Endothelial cell (in vitro differentiated cells): ENCODE results near the gene ZNF441. TPM values are rescaled to one million over a fixed set of nuclear protein-coding genes. Genes with fewer than 3 reads are reported as not detected.

Experiments
- DNase-seq: peaks from one replicate; pipeline ENCODE4 v3.0.0; 2021; ENCODE audit warnings: low spot score
- H3K27ac Mint-ChIP-seq: one replicate; pipeline ENCODE4 v1.8.0; 2021; ENCODE audit warnings: mixed read lengths, inconsistent platforms; ENCODE audit not compliant: unreplicated experiment
- H3K27me3 Mint-ChIP-seq: one replicate; pipeline ENCODE4 v1.8.0; 2021; ENCODE audit warnings: mild to moderate bottlenecking, moderate library complexity, mixed read lengths, inconsistent platforms; ENCODE audit not compliant: unreplicated experiment
- H3K36me3 Mint-ChIP-seq: one replicate; pipeline ENCODE4 v1.8.0; 2021; ENCODE audit warnings: mild to moderate bottlenecking, low read depth, mixed read lengths, inconsistent platforms; ENCODE audit not compliant: unreplicated experiment
- H3K4me1 Mint-ChIP-seq: one replicate; pipeline ENCODE4 v1.8.0; 2021; ENCODE audit warnings: mild to moderate bottlenecking, mixed read lengths, inconsistent platforms; ENCODE audit not compliant: unreplicated experiment
- H3K4me3 Mint-ChIP-seq: one replicate; pipeline ENCODE4 v1.8.0; 2021; ENCODE audit warnings: mild to moderate bottlenecking, mixed read lengths, inconsistent platforms; ENCODE audit not compliant: unreplicated experiment
- H3K9me3 Mint-ChIP-seq: one replicate; pipeline ENCODE4 v1.8.0; 2021; ENCODE audit warnings: mixed read lengths, inconsistent platforms; ENCODE audit not compliant: unreplicated experiment
- CTCF ChIP-seq: fragments of 200-600 bp; sonication (generic); IDR thresholded peaks from one replicate; pipeline ENCODE4 v1.5.0; 2021; ENCODE audit warnings: antibody characterized with exemption; ENCODE audit not compliant: unreplicated experiment
- total RNA-seq: library from RNA; stranded (reverse); fragmentation: NEBNext Ultra II Directional; extraction: Animal tissue kit (Norgen Biotek cat#: 25700); gene quantifications from one replicate; pipeline ENCODE4 v1.2.1, GENCODE V29; 2021; ENCODE audit not compliant: unreplicated experiment

The ZNF441 gene
- total RNA-seq, 1 donor from 2014 or later, result 0.05 TPM

DNA sequence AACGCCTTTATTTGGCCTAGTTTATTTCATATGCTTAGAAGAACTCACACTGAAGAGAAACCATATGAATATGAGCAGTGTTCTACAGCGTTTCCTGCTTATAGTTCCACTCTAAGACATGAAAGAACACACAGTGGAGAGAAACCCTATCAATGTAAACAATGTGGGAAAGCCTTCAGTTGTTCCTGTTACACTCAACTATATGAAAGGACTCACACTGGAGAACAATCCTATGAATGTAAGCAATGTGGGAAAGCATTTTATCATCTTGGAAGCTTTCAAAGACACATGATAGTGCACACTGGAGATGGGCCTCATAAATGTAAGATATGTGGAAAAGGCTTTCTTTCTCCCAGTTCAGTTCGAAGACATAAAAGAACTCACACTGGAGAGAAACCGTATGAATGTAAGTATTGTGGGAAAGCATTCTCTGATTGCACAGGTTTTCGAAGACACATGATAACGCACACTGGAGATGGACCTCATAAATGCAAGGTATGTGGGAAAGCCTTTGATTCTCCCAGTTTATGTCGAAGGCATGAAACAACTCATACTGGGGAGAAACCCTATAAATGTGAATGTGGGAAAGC is 13.7 kb downstream of the ZNF441 start:
- H3K27ac Mint-ChIP-seq, result no peak overlapping the region
- TF ChIP-seq CTCF, result no peak
- no peaks in the 10 kb centered on the region for H3K27me3 Mint-ChIP-seq
- H3K9me3 Mint-ChIP-seq, result peaks cover 16% of the 10 kb centered on the region
- H3K4me3 Mint-ChIP-seq, result no peak overlapping the region
- no peaks in the 10 kb centered on the region for H3K36me3 Mint-ChIP-seq
- DNase-seq, result no peak
- no peaks in the 10 kb centered on the region for H3K4me1 Mint-ChIP-seq

- H3K27ac Mint-ChIP-seq, result no peak overlapping the region
- no peaks in the 10 kb centered on the region for H3K4me1 Mint-ChIP-seq
- no peak for DNase-seq
- no peaks in the 10 kb centered on the region for H3K27me3 Mint-ChIP-seq
- H3K36me3 Mint-ChIP-seq, result peaks cover 3% of the 10 kb centered on the region
- TF ChIP-seq CTCF, result no peak
- no peak overlapping the region for H3K4me3 Mint-ChIP-seq
- peaks cover 10% of the 10 kb centered on the region for H3K9me3 Mint-ChIP-seq
These were observed 14.7 kb downstream of the ZNF441 start for GRCh38 chr19:11781295-11782057.

DNA sequence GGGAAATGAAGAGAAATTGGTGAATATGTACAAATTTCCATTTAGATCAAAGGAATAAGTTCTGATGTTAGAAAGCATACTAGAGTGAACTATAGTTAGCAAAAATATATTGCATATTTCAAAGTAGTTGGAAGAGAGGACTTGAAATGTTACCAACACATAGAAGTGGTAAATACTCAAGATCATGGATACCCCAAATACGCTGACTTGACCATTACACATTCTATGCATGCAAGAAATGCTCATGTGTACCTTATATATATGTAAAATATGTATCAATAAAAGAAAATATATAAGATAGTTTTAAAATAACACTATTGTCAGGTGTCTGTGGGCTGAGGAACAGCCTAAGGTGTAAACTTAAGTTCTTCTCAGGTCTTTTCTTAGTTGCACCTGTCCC is 17.0 kb downstream of the ZNF441 start:
- no peak for DNase-seq
- Mint-ChIP-seq H3K27me3 (no peaks in the 10 kb centered on the region), H3K9me3 (peaks cover 6% of the 10 kb centered on the region), H3K27ac (no peak overlapping the region), H3K36me3 (peaks cover 3% of the 10 kb centered on the region), H3K4me3 (no peak overlapping the region), H3K4me1 (no peaks in the 10 kb centered on the region)
- TF ChIP-seq CTCF, result no peak

DNA sequence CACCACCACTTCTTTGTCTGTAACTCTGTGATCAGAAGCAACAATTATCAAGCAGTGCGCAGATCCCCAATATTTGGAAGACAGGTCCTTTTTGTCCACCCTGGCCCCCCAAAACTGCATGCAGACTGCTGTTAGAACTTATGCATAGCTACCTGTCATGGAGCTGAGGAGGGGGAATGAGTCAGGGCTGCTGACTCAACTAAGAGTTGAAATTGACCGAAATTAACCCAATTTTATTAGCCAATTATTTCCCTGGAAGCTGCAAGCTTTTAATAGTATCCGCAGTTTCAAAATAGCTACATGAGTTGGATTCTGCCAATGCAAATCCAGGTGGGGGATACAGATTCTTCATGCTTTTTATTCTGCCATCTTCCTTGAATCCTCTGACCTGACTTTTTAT is 17.6 kb downstream of the ZNF441 start:
- H3K4me1 Mint-ChIP-seq, result no peaks in the 10 kb centered on the region

More for the DNA sequence above, 17.6 kb downstream of the ZNF441 start:
- Mint-ChIP-seq H3K27me3 (no peaks in the 10 kb centered on the region), H3K27ac (no peak overlapping the region), H3K36me3 (peaks cover 3% of the 10 kb centered on the region), H3K4me3 (no peak overlapping the region), H3K9me3 (peaks cover 4% of the 10 kb centered on the region)
- no peak for TF ChIP-seq CTCF
- no peak for DNase-seq
